DMS53 (cell line): ENCODE results near the gene HHAT.

Experiments
- DNase-seq: peaks from one replicate; lab custom pipeline; 2025; lab: John Stamatoyannopoulos, UW

HHAT gene

DNA sequence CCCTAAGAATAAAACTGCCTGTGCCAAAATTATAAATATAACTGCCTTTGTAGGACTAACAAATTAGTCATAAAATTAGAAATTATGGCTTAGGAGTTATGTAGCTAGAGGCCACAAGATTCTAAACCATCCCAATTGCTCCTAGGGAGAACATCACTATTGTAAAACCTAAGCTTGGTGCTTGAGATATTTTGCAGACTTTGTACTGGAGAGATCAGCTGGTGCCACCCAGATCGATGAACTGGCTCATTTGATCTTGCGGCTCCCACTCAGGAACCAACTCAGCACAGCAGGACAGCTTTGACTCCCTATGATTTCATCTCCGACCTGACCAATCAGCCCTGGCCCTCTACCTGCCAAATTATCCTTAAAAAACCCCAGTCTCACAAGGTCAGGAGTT lies 30.6 kb downstream of the HHAT start:
- no peak for DNase-seq

DNA sequence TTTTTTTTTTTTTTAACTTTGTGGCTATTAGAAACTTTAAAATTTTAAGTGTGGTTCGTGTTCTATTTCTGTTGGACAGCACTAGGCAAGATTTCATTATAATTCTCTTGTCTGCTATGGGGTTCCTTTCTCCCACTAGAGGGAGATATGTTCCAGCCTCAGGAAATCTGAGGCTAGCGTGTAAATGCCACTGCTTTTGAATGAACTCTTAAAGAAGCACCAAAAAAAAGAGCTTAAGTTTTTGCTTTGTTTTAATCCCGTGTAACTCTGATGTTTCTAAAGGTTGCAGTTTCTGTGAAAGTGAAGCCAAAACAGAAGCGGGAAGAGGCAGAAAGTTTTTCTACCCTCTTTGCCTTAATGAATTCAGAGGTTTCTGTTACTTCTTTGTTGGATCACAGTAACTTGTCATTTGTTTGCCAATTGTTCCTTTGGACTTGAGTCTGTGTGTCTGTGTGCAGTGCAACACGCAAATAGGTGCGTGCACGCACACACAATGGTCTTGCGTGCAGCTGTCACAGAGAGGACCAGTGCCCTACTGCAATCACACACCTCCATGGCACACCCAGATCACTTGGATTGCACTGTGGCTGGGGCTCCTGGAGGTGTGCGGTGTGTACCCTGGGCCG lies 32.3 kb downstream of the HHAT start:
- peak; percentile 69 for DNase-seq

DNA sequence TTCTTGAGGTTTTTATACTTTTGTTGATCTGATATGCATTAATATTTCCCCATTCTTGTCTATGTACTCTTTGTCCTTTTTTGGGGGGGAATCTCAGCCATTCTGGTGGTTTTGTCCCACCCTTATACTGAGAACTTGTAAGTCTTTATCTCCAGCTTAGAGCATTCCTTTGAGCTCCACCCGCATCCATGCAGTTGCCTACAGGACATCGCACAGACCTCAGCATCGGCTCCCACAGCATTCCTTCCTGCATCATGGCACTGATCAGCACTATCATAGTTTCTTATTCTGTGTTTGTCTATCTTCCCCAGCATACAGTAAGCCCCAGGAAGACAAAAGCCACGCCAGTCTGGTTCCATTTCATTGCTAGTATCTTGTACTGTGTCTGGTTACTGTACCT lies 33.0 kb downstream of the HHAT start:
- no peak for DNase-seq

DNA sequence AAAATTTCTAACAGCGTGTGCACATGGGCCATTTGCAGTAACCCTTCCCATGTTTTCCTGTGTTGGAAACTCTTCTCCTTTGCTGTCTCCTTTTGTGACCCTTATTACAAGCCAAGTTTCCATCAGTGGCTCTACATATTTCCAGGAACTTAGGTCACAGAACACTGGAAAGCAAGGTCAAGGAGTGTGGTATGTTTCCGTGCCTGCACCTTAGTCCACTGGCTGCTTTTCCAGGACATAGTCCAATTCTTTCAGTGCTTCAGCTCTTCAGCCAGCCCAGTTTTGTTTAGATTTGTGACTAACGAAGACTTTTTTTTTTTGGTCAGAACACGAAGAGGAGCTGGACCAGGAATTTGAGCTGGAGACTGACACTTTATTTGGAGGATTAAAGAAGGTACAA lies 33.8 kb downstream of the HHAT start:
- no peak for DNase-seq

DNA sequence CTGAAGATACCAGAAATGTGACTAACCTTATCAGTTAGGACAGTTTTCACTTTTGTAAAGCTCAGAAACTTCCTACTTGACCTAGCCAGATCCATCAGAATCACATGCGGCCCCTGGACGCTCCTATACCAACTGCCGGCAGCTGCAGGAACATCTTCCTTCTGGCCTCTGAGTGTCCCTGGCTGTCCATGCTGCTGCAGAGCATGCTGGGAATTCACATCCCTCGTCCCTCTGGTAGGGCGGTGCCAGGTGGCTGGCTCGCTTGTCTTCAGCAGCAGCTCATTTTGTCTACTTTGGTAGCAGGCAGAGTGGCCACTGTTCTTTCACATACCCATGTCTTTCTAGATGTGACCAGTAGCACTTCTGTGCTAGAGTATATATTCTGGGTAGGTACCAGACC lies 34.4 kb downstream of the HHAT start:
- DNase-seq, result no peak

DNA sequence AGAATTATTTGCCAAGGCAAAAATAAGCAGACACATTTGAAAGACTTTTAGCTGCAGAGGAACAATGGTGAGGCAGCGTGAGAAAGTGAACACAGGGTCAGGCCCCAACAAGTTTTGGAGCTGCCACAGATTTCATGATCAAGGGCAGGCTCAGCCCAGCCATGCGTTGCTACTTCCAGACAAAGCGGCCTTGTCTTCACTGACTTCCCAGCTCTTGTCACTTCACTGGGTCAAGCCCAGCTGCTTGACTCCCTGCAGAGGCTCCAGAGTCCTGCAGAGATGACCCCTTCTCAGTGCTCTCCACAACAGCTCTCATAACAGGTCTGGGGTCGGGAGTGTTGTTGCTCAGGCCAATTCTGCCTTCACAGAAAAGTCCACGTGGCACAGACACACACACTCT lies 35.8 kb downstream of the HHAT start:
- DNase-seq, result no peak

DNA sequence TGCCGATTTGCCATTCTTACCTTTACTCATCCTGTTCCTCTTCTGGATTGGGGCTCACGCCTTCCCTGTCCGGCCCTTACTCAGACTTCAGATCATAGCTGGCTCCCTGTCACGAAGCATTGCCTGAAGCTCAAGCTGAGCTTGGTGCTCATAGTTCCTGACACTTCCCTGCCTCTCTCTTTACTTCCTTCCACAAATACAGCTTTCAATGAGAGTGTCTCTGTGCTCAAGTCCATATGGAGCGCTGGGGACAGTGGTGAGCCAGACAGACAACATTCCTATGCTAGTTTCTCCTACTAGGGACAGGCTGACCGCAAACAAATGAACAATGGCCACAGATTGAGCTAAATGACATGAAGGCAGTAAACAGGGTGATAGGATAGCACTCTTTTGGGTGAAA lies 38.1 kb downstream of the HHAT start:
- no peak for DNase-seq

DNA sequence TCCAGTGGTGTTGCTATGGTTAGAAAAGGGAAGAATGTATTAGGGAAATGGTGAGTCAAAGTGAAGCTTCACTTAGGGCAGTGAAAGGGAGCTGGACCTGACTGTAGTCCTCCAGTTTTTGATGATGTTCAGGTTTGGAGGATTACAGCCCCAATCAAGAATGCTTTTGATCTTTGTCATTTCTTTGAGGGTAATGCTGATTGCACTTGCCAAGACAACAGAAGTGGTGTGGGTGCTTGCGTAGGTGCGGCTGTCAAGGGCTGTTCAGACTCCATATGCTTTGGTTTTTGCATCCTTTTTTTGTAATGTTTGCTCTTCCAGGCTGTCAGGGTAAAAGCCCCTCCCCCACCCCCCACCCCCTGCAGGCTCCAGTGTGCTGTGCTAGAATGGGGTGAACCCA lies 38.9 kb downstream of the HHAT start:
- DNase-seq, result no peak

DNA sequence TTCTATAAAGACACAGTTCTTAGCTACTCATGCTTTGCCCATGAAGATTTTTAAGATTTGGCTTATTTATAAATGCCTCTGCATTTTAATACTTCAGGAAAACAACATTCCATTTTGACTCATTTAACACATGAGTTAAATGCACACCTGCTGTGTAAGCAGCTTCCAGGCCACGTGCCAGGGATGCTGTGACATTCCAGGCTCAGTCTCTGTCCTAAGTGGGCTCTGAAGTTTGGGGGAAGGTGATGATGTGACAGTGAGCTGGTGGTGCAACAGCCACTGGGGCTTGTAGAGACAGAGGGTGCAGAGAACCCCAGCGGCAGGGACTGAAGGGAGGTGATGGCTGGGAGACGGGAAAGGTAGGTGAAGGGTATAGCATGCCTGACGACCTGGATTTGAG lies 40.7 kb downstream of the HHAT start:
- no peak for DNase-seq

DNA sequence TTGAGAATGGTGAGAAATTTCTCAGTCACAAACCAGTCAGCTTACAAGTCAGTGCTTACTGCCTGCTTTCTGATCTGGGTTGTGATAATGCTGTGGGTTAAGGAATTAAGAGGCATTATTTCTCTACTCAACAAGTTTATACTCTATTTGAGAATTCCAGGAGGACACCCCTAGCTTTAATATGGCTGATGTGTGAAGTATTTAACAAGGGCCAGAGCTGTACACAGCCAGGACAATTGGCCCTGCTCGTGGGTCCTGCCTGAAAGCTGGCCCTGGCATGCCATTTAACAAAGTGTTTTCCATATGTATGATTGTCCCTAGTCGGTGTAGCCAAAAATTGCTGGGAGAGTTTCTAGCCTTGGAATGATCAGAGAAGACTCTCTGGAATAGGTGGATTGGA lies 43.2 kb downstream of the HHAT start:
- DNase-seq, result no peak

DNA sequence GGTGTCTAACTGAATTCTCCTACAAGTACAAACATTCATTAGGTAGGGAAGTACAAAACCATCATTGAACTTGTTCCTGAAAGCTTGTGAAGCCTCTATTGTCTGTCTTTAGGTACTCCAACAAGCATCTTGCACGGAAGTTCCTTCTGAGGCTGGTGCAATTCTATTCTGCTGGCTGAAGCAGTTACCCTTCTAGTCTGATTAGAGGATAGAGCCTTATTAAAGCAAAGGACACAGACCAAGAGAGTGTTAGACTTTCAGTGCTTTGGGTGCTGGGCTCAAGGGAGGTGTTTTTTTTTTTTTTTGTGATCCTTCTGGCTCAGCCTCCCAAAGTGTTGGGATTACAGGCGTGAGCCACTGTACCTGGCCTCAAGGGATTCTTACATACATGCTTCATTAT lies 43.8 kb downstream of the HHAT start:
- DNase-seq, result no peak

DNA sequence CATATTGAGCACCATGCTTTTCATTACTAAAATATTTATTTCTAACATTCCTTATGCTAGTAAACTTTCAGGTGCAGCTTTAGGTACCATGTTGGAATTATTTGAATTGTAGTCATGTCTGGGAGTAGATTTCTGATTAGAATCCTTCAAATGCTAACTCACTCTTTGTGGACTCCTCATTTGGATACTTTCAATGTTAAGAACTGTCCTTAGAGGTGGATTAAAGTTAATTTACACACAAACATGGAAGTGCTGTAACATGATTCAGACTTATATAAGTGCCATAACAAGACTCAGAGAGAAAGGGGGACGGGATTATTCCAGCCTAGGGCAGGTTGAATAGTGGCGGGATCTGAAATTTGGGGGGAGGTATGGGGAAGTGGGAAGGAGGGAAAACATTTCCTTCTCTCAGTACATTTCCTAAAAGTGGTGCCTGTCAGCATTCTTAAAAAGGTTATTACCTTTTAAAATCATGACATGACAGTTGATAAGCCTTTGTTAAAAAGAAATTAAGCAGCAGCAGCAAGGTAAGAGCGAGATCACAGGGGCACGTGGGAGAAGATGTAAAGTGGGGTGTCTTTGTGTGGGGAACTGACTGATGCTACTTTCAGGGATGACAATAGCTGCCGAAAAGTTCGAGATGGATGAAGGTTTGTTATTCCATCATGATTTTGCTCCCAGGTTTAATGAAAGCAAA lies 44.4 kb downstream of the HHAT start:
- DNase-seq, result no peak

DNA sequence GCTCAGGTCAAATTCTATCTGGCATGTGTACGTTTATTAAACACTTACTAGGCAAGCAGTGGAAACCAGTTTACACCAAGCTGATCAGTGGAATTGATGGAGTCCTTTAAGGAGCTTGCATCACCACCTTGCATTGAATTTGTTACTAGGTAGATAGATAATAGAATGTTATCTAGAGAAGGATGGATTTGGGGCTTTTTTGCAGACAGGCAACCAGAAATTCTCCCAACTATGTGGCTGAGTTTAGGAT lies 44.9 kb downstream of the HHAT start:
- peak; percentile 89 for DNase-seq

DNA sequence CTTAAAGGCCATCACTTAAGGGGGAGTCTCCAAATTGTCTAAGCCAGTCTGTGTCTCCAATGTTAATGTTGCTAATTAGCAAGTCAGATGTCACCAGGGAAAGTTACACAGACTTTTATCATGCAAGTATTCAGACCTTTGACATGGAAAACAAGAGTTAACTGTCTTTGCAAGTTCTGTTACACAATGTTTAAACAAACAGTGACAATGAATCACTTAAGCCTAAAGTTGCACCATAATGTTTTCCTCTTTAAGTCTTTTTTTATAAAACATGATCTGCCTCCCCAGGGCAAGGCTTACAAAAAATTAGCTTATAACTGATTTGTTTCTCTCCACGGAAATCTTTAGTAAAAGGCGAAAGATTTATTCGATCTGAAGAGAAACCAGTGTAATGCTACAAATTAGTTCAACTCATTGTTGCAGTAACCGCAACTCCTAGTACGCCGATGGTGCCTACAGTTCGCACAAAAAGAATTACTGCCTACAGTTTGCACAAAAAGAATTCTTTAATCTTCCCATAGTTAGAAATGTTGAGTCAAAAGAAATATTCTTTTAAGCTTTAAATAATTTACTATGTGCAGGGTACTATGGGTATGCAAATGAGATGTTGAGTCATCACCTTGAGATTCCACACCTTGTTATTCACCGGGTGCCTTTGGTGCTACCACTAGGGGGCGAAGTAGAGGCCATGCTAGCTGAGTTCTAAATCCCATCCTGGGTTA lies 45.3 kb downstream of the HHAT start:
- peak; percentile 98 for DNase-seq

DNA sequence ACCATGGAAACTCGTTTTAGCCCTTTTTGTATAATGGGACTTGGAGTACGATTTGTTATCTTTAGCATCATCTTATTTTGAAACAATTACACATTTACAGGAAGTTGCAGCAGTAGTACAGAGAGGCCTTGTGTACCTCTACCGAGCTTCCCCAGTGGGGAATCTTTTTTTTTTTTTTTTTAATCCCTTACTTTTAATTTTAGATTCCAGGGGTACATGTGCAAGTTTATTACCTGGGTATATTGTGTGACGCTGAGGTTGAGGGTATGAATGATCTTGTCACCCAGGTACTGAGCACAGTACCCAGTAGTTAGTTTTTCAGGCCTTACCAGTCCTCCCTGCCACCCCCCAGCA lies 45.9 kb downstream of the HHAT start:
- DNase-seq, result no peak

DNA sequence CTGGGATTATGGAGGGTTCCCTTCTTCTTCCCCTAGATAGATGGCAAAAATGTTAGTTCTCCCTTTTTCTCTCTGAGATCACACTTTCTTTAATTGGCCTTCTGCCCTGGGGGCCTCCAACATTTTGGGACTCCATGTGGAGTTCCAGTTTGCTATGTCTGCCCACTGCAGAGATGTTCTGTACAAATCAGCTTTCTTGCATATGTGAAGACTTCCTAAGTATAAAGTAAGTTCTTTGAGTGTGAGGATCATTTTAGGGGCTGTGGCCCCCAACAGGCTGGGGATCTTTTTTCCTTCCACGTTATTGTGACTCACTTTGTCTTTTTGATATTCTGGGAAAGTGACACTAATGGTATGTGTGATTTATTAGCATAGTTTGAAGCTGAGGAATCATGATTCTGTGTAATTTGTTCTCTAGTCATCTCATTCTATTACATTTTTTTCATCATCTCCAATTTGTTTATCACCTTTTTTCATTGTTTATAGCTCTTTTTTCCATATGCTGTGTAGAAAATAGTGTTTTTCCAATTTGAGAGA lies 48.2 kb downstream of the HHAT start:
- DNase-seq, result no peak

DNA sequence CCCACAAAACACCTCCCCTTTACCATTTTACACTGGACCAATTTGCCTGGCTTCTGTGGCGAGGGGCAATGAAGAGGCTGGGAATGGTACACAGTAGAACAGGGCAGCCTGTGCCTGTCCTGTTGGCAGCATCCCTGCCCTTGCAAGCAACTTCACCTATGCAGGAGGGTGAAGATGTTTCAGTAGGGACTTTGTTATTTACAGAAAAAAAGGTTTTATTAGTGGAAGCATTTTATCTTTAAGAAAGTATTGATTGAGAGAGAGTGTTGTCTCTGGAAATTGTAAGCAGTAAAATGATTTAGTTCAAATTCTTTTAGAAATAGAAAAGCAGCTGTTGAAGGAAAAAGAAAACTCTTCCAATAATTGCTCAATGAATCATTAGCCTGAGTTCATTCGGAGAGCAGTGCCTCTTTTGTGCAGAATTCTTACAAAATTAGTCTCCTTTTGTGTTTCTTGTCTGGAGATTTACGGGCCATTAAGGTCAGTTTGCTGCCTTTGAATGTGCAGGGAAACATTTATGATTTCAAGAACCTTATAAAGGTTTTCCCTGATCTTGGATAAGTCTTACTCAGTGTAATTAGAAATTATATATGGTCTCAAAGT lies 49.1 kb downstream of the HHAT start:
- no peak for DNase-seq

DNA sequence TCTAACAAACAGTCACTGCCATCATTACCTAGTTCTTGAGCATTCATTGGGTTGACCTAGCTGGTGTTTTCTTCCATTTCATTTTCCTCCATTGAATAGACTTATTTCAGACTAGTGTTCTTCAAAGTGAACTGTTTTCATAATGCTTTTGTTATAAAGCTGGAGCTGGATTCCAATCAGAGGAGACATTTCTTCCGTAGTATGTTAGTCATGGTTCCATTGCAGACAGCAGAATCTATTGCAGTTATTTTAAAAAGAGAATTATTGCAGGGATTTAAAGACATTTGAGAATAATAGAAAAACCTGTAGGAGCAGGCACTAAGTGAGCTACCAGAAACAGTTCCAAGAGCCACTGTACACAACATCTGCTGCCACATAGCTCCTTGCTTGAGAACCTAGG lies 50.0 kb downstream of the HHAT start:
- DNase-seq, result no peak

DNA sequence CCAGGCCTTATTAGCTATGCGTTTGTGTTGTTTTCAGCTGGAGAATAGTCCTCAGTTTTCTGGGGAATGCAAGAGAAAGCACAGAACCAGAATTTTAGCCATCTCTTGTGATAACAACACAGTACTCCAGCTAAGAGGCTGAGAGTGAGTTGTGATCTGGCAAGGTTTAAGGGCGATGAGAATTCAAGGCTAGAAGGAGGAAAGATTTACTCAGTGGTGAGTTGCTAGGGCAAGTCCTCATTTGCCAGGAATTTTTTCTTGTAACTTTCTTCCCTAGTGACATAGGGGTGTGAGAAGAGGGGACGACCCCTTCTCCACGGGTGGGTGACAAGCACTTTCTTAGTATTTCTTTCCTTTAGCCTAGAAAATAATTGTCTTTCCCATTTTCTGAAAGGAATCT lies 53.2 kb downstream of the HHAT start:
- DNase-seq, result no peak

DNA sequence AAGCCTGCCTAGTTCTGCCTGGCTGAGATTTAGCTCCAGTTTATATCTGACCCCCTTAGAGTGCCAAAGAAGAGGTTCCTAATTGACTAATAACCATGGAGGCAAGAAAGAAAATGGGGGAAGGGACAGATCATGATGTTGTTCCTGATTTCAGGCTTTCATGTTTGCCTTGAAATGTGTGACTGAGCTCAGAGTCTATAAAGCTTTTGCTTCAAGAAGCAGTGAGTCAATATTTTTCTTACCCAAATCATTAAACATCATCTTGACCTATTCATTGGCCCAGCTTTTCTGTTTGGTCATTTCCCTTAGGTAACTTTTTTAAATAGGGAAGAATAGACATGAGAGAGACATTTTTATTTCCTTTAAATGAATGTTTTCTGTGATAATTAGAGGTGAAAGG lies 55.9 kb downstream of the HHAT start:
- no peak for DNase-seq

DNA sequence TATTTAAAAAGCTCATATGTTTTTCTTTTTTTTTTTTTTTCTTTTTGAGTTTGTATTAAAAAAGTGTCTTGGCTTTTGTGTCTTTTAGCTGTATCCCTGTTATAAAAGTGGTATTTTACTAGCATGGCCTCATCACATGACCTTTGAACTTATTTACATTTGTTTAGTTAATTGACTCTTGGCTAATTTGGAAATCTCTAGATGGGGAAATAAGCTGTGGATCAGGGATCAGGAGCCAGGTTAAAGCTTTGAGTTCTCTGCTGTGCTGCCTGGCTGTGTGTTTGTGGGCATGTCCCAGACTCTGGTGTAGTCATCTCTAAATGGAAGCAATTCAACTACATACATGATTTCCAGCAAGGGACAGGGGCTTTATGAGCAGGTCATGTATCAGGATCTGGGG lies 56.5 kb downstream of the HHAT start:
- no peak for DNase-seq

DNA sequence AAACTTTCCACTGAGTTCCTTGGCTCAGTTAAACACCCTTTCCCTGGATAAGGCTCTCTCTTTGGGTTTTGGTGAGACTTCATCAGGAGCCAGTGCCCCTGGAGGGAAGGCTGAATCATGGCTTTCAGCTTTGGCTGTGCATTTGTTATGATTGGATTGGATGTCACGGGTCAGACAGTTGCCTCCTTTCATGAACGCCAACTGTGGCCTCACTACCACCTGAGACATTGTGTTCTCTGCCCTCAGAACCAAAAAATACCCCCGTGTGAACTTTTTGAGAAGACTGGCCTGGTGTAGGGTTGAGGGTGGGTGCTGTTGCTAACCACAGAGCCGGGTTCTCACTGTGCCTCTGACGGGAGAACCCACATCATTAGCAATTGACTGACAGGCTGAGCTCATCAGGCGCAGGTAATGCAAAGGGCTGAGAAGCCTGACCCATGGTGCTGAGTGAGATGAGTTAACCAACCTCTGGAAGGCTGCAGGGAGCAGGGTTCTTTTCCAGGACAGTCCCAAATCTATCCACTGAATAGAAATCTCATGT lies 65.6 kb downstream of the HHAT start:
- no peak for DNase-seq

DNA sequence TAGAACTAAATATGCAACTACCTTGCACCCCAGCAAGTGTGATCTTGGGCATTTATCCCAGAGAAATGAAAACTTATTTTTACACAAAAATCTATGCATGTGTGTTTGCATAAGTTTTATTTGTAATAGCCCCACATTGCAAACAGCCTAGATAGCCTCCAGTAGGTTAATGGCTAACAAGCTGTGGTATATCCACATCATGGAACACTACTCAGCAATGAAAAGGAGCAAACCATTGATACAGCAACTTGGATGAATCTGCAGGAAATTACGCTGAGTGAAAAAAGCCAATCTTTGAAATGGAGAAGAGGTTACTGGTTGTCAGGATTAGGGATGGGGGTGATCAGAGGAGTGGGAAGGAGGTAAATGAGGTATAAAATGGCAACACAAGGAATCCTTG lies 67.8 kb downstream of the HHAT start:
- no peak for DNase-seq
